ENCODE data around the gene KRT3.
"Not testable (repeated sequence)": the region's sequence is repeated elsewhere in the genome, so short reads cannot be mapped to it uniquely, and the experiment has no call there.

Gene KRT3

GRCh38 chr12:52777566-52777965 is 18.4 kb downstream of the KRT3 start:
- FAIRE-seq = no peak

- FAIRE-seq = no peak
Measured at GRCh38 chr12:52776913-52777395, 19.0 kb downstream of the KRT3 start, which contains the start of gene KRT76. KRT76 (minus strand) TSS chr12:52777345; CDS start chr12:52777291, 54 bp downstream.

DNA sequence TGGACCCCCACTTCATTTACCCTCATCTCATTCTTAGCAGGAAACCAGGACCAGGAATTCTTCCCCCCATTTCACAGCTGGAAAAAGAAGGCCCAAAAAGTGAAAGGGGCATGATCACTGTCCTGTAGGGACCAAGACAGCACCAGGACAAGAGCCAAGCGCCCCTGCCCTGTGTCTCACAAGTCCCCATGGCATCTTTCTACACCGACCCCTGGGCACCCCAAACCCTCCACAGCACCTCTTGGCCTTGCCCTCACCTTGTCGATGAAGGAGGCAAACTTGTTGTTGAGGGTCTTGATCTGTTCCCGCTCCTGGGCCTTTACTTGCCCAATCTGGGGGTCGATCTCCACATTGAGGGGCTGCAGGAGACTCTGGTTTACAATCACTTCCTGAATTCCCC is 19.5 kb downstream of the KRT3 start:
- FAIRE-seq = no peak

- FAIRE-seq = no peak
Measured at GRCh38 chr12:52774629-52775250, 21.2 kb downstream of the KRT3 start.

DNA sequence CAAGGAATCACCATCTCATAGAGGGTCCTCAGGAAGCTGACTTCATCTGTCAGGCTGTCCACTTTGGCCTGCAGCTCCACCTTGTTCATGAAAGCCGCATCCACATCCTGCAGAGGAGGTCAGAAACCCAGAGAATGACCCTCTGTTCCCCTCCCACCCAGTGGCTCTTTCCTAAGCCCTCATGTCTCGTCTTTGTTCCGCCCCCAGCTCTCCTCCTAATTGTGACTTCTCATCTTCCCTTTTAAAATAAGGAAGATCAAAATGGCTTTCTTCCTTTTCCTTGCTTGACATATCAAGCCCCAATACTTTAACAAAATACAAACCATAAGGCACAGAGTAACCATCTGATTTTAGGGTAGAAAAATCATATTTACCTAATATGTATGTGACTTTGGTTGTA is 23.1 kb downstream of the KRT3 start:
- FAIRE-seq = no peak

DNA sequence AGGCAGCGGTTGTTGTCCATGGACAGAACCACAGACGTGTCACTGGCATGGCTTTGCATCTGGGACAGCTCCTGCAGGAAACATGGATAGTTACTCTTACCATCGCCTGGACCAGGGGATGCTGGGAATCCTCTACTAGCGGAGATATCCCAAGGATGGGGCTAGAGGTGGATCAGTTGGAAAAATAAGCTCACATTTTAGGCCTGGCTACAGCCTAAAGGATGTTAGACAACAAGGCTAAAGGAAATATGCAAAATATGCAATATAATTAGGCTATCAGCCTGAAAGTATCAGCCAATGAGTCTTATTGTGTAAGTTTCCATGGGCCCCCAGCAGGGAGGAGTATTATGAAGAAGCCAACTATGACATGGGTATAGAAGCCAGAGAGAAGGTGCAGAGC is 23.7 kb downstream of the KRT3 start:
- FAIRE-seq = no peak

DNA sequence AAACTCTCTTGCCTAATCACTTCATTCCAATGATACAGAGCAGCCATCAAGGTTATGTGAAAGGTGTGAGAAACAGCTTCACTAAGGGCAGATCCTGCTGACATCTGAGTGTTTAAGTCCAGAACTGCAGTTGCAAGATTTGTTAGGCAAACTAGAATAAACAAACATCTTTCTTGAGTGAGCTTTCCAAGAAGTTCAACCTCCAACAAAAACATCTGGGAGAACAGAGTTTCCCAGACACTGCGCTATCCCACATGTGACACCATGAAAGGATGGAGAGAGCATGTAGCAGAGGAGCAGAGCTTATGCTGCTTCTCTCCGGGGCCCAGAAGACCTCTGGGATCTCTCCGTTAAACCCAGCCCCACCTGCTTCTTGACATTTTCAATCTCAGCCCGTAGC is 24.4 kb downstream of the KRT3 start:
- no peak for FAIRE-seq

DNA sequence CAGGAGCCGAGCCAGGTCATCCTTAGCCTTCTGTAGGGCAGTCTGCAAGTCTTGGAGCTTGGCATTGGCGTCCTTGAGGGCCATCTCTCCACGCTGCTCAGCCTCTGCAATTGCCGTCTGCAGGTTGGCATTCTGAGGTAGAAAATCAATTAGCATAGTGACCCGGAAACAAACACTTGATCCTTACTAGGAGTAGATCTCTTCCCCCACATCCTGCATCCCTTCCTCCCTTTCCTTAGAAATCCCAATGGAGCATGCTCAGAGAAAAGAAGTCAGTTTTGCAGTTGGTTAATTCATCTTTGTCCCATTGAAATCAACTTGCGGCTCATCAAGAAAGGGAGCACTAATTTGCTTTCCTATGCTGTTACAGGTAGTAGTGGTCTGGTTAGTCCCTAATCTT is 24.8 kb downstream of the KRT3 start:
- FAIRE-seq = no peak

- no peak for FAIRE-seq
Measured at GRCh38 chr12:52769946-52770345, 26.0 kb downstream of the KRT3 start.

- no peak for FAIRE-seq
Measured at GRCh38 chr12:52769354-52769753, 26.6 kb downstream of the KRT3 start.

DNA sequence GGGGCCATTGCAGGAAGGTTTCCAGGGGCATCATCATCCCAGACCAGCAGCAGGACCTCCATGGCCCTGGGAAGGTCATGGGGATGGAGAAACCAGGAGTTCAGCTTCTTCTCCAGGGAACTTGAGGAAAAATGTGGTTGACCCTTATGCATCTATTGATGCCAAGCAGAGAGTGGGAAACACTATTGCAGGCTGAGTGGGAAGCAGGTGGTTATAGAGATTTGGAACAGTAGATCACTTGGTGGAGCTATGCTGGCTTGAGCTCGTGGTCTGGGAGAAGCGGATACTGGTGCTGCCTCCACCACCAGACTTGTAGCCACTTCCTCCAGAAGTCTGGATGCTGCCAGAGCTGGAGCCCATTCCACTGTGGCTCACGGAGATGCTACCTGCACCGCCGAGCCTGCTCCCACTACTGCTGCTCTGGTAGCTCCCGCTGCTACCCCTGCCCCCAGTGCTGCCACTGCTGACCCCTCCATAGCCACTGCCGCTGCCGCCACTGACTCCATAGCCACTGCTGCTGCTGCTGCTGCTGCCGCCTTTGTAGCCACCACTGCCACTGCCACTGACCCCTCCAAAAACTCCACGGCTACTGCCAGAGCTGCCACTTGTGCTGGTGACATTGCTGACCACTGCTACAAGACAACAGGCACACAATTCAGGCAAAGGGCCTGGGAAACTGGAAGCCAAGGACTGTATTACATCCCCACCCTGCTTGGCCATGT is 27.3 kb downstream of the KRT3 start:
- FAIRE-seq = no peak

GRCh38 chr12:52767427-52767826 is 28.5 kb downstream of the KRT3 start:
- FAIRE-seq = no peak

DNA sequence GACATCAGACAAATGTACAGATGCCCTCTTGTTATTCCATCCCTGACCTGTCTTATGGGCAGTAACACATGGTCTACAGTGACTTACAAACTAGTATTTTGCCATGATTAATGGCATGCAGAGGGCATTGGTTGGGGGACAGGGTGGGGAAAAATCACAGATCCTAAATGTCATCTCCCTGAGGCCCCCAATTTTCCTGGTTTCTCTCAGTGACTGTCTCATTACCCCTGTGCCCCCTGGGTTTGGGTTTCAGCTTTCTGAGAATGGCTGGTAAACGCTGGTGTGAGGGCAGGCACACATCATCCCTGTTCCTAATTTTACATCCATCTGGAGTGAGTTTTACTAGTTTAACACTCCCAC is 28.9 kb downstream of the KRT3 start:
- no peak for FAIRE-seq

DNA sequence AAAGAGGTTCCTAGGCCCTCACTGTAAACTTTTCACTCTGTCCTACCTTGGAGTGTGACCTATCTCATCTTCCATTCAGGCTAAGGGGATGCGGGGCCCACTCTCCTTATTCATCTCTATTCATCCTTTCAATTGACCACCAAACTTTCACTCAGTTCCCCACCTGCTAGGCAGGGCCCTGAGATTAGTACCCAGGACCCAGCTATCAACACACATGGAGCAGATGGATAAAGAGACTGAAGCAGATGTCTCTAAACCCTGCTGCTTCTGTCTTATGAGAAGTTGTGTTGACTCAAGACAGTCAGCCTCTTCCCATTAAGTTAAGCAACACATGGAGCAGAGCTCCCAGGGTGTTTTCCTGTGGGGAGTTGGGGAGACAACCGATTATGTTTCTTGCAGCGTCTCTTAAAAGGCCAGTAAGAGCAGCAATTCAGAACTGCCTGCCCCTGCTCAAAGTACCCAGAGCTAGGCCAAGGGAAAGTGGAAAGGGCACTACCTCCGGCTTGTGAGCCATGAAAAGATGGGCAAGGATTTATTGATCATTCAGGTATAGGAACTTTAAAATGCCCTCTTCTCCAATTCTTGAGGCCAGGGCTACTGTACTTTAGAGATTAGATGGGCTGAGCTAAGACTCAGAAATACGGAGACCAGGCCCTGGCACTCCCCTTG is 29.4 kb downstream of the KRT3 start:
- no peak for FAIRE-seq

DNA sequence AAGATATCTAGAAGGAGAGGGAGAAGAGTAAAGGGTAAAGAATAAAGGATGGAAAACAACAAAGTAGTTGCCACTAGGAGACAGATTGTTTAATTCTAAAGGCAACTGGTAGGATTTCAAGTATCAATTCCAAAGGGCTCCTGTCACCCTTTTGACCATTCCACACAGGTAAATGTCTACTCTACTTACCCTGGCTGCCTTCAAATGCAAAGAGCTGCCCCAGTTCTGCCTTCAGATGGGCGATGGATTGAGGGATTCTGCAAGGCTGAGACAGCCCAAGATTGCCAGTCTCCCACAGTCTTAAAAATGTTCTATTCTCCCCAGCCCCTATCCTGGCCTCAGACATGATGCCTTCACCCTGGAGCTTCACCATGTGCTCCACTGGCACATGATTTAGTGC is 30.2 kb downstream of the KRT3 start:
- FAIRE-seq = no peak

GRCh38 chr12:52763991-52764390 is 31.9 kb downstream of the KRT3 start:
- no peak for FAIRE-seq

DNA sequence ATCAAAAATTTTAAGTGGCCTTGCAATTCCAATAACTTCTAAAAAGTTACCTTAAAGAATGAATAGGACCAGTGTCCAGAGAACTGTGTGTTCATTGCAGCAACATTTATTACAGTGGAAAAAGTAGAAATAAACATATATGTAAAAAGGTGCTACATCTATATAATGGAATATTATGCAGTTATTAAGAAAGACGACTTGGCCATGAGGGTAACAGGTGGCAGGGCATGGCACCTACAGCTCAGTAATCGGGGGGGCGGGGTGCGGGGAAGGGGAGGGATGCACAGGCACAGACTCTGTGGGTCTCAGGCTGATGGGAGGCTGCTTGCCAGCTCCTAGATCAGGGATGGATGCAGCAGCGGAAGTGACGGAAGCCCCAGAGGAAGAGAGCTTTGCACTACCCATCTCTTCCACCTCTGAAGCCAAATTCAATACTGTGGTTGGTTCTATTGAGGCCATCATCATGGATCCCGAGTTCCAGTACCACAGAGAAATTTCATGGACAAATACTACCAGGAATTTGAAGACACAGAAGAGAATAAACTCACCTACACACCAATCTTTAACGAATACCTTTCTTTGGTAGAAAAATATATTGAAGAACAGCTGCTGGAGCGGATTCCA is 32.8 kb downstream of the KRT3 start:
- no peak for FAIRE-seq

DNA sequence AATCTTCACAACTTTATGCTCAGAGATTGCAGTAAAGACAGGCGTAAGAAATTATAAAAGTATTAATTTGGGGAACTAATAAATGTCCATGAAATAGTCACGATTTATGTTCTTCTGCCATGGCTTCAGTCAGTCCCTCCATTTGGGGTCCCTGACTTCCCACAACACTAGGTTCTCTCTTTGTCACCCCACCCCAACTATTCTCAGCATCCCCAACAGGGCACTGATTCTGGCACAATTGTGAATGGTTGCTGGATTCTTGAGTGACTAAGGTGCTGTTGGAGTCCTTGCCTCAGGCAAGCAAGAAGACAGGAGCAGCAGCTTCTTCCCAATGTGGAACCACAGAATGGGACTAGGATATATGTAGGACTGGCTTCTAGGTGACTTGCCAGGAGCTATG is 34.1 kb downstream of the KRT3 start:
- no peak for FAIRE-seq

GRCh38 chr12:52761218-52761617 is 34.7 kb downstream of the KRT3 start:
- not testable (repeated sequence) for FAIRE-seq

DNA sequence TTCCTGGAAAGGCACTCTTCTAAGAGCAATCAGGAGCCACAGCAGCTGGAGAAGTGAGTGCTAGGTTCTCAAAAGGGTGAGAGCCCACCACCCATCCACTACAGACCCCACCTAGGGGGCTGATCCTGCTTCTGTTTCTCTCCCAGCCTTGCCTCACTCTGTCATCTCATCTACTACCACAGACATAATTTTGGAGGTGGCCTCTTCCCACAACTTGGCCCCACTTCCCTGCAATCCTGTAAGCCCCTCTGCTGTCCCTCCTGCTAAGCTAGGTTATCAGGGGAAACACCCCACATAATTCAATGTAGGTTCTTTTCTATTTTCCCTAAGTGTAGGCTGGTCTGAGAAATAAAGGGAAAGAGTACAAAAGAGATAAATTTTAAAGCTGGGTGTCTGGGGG is 35.3 kb downstream of the KRT3 start:
- no peak for FAIRE-seq

DNA sequence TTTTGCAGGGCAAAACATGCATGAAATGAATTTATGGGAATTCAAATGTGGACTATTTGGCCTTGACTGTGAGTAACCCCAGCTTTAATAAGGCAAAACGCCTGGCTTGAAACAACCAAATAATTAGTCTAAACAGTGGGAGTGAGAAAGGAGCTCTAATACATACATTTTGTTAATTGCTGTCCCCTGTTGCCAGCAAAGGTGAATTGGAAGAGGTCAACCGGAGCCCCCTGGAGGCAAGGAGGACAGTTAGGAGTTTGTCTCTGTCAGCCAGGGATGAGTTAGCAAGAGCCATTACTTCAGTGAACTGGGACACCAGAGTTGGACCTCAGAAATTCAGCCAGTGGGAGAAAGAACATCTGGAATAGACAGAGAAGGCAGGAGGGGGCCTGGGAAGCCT is 36.2 kb downstream of the KRT3 start:
- no peak for FAIRE-seq

DNA sequence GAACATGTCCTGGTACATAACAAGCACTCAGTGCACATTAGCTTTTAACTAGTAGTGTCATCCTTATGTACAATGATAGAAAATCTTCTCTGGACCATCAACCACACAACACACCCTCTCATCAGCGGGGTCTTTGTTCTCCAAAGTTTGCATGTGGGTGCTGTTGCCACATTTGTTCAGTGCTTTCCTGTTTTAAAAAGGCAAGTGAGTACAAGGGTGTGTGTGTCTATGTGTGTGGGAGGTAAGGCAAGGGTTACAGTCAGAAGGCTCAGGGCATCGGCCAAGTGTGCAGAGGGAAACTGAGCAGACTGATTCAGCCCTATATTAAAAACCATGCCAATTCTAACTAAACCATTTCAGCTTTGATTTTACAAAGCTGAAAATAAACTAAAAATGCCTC is 36.7 kb downstream of the KRT3 start:
- FAIRE-seq = no peak

- FAIRE-seq = no peak
Measured at GRCh38 chr12:52757449-52758176, 38.3 kb downstream of the KRT3 start.
